GM18873 (cell line): ENCODE measurements around the gene DCAF15.

Experiments used
- ATAC-seq: cut with Tn5 transposase; IDR thresholded peaks from one replicate; pipeline ENCODE4 v1.9.1; 2021; ENCODE audit warnings: mild to moderate bottlenecking, moderate library complexity, moderate number of reproducible peaks; ENCODE audit not compliant: unreplicated experiment, low FRiP score

DCAF15 gene

GRCh38 chr19:14006085-14006765, 53.9 kb downstream of the DCAF15 start, which contains the start of gene RFX1:
RFX1 (minus strand) TSS chr19:14006320; CDS start chr19:13993843, 12,477 bp downstream.
- peak; percentile 82 for ATAC-seq

DNA sequence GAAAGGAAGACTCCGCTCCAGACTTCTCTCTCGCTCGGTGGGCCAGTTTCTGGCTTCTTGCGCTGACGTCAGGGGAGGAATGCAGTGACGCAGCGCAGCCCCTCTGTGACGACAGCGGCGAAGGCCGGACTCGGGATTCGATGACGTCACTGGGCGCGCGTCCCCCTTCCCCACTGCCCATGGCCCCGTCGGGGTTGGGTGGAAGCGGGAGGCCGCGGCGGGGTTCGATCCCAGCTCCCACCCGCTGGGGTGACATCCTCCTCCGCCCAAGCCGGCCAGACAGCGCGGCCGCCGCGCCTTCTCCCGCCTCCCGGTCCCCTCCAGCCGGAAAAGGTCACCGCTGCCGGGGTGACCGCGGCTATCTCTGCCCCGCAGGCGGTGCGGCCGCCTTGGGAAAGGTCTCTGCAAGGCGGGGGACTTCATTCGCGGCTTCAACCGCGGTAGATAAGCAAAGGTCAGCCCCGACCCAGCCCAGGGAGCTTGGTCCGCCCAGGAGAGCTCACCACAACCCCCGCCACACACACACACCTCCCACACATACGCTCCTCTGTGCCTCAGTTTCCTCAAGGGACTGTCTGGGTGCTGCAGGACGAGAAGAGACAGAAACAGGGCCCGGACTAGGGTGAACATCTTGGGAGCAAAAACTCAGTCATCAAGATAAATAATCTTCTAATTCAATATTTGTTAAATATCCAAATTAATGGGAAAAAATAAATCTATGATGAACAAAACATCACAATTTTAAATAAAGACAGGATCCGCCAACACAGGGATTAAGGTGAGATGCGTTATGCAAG, 54.7 kb downstream of the DCAF15 start:
- peak; percentile 31 for ATAC-seq
